Neuronal stem cell (in vitro differentiated cells): ENCODE data around the gene HSF2.

ENCODE experiments used
- DNase-seq: peaks from one replicate; pipeline ENCODE4 v3.0.0-alpha.2; 2013; ENCODE audit warnings: low spot score
- H2AFZ ChIP-seq: one replicate; pipeline ENCODE4 v1.6.1; 2013; ENCODE audit warnings: mild to moderate bottlenecking, low read length, inconsistent platforms
- H2AK5ac ChIP-seq: 2 replicates; pipeline ENCODE4 v1.6.1; 2013; ENCODE audit warnings: low read depth, mild to moderate bottlenecking, inconsistent platforms, low read length, moderate library complexity, mixed read lengths
- H2BK120ac ChIP-seq: 2 replicates; pipeline ENCODE4 v1.6.1; 2013; ENCODE audit warnings: low read depth, mild to moderate bottlenecking, inconsistent platforms, low read length, moderate library complexity, mixed read lengths
- H2BK12ac ChIP-seq: one replicate; pipeline ENCODE4 v1.6.1; 2013; ENCODE audit warnings: low read length, inconsistent platforms
- H2BK15ac ChIP-seq: 2 replicates; pipeline ENCODE4 v1.6.1; 2013; ENCODE audit warnings: mild to moderate bottlenecking, low read length, inconsistent platforms, mixed read lengths
- H2BK5ac ChIP-seq: one replicate; pipeline ENCODE4 v1.6.1; 2013; ENCODE audit warnings: inconsistent platforms, mild to moderate bottlenecking, low read length, moderate library complexity
- H3K14ac ChIP-seq: one replicate; pipeline ENCODE4 v1.6.1; 2013; ENCODE audit warnings: low read length, inconsistent platforms
- H3K18ac ChIP-seq: 2 replicates; pipeline ENCODE4 v1.6.1; 2013; ENCODE audit warnings: low read length, inconsistent platforms
- H3K23ac ChIP-seq: 2 replicates; pipeline ENCODE4 v1.6.1; 2013; ENCODE audit warnings: low read depth, mild to moderate bottlenecking, mixed read lengths, low read length, inconsistent platforms; ENCODE audit not compliant: poor library complexity
- H3K27ac ChIP-seq: replicated peaks from 3 replicates; pipeline ENCODE4 v1.5.1; 2013; ENCODE audit warnings: low read length, inconsistent platforms
- H3K27me3 ChIP-seq, 3 experiments: 2 replicates each; pipeline ENCODE4 v1.6.1; 2013; ENCODE audit warnings: low read length in 3 of 3, mild to moderate bottlenecking in 2 of 3, inconsistent platforms in 1 of 3, low read depth in 1 of 3, mixed read lengths in 1 of 3, moderate library complexity in 1 of 3; ENCODE audit not compliant: control insufficient read depth in 3 of 3, insufficient read depth in 3 of 3
- H3K36me3 ChIP-seq, 2 donors: replicated peaks in 1 of 2; 2 replicates each; pipeline ENCODE4 v1.6.1; 2013; ENCODE audit warnings: low read length in 2 of 2; ENCODE audit not compliant: control insufficient read depth in 2 of 2, insufficient read depth in 2 of 2
- H3K4ac ChIP-seq: 2 replicates; pipeline ENCODE4 v1.6.1; 2013; ENCODE audit warnings: inconsistent platforms, mild to moderate bottlenecking, low read length, moderate library complexity
- H3K4me1 ChIP-seq, 2 donors: 1 replicate in 1 of 2; 2 replicates in 1 of 2; pipeline ENCODE4 v1.6.1; 2013; ENCODE audit warnings: low read length in 2 of 2, low read depth in 1 of 2; ENCODE audit not compliant: control insufficient read depth in 2 of 2, insufficient read depth in 1 of 2
- H3K4me2 ChIP-seq: one replicate; pipeline ENCODE4 v1.6.1; 2013; ENCODE audit warnings: mild to moderate bottlenecking, low read length, inconsistent platforms; ENCODE audit not compliant: insufficient read depth, poor library complexity, severe bottlenecking
- H3K4me3 ChIP-seq, 2 donors: 2 replicates each; pipeline ENCODE4 v1.5.1; 2013; ENCODE audit warnings: low read length in 2 of 2, mild to moderate bottlenecking in 2 of 2, inconsistent platforms in 1 of 2, moderate library complexity in 1 of 2
- H3K79me1 ChIP-seq: one replicate; pipeline ENCODE4 v1.6.1; 2013; ENCODE audit warnings: low read depth, mild to moderate bottlenecking, inconsistent platforms, low read length, moderate library complexity
- H3K9ac ChIP-seq: one replicate; pipeline ENCODE4 v1.6.1; 2013; ENCODE audit warnings: mild to moderate bottlenecking, low read depth, low read length, inconsistent platforms; ENCODE audit not compliant: poor library complexity
- H3K9me3 ChIP-seq, 2 donors: replicated peaks in 1 of 2; 2 replicates each; pipeline versions ENCODE3 to v1.6.1; 2013; ENCODE audit warnings: low read length in 2 of 2, mild to moderate bottlenecking in 2 of 2, inconsistent platforms in 1 of 2, low read depth in 1 of 2, mixed read lengths in 1 of 2, moderate library complexity in 1 of 2; ENCODE audit not compliant: control insufficient read depth in 2 of 2, insufficient read depth in 1 of 2
- H4K8ac ChIP-seq: one replicate; pipeline ENCODE4 v1.6.1; 2013; ENCODE audit warnings: low read depth, mild to moderate bottlenecking, inconsistent platforms, low read length, moderate library complexity
- H4K91ac ChIP-seq: one replicate; pipeline ENCODE4 v1.6.1; 2013; ENCODE audit warnings: low read length, low read depth, mild to moderate bottlenecking, inconsistent platforms; ENCODE audit not compliant: poor library complexity
- WGBS, 2 donors: extraction: QIAGEN DNeasy Blood & Tissue Kit; methylation state at CpG; one replicate each; pipeline ENCODE4 v1.1.7; 2013; ENCODE audit warnings: missing lambda C conversion rate in 2 of 2, mixed read lengths in 1 of 2; ENCODE audit not compliant: insufficient read length in 2 of 2, insufficient replicate concordance in 1 of 2; ENCODE audit errors: extremely low coverage in 2 of 2; 5-methylcytosine and 5-hydroxymethylcytosine counted together

Gene HSF2

DNA sequence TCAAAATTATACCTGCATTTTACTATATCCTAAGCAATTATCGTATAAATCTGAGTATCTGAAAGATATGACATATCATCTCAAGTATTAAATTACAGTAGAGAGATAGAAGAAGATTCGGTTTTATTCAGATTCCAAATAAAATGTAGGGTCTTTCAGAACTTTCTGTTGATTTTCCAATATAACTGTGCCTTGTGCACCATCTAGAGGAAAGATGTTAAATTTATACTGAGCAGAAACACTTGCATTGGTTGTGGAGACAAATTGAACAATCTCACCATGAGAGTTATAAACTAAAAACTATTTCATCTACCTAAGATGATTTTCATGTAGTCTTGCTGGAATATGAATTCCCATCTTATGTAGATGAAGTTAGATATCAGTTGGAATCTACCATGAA lies 26.8 kb upstream of the HSF2 start:
- Histone ChIP-seq H4K8ac (no peak overlapping the region), H3K4me1 (no peaks in the 10 kb centered on the region), H3K18ac (no peak overlapping the region), H2BK5ac (no peak overlapping the region), H2BK15ac (no peak overlapping the region), H3K4me2 (no peak overlapping the region), H3K23ac (no peak overlapping the region), H2AFZ (no peak overlapping the region), H3K79me1 (no peaks in the 10 kb centered on the region), H2AK5ac (no peak overlapping the region), H3K4me3 (no peak overlapping the region), H3K14ac (no peak overlapping the region), H4K91ac (no peak overlapping the region), H2BK120ac (no peak overlapping the region), H3K27ac (no peak overlapping the region), H3K9me3 (no peaks in the 10 kb centered on the region), H2BK12ac (no peak overlapping the region), H3K27me3 (no peaks in the 10 kb centered on the region), H3K36me3 (no peaks in the 10 kb centered on the region), H3K9ac (no peak overlapping the region), H3K4ac (no peak overlapping the region)
- WGBS, 2 donors, result no CpG with 5 or more reads among the region's 2 CpGs
- no peak for DNase-seq

DNA sequence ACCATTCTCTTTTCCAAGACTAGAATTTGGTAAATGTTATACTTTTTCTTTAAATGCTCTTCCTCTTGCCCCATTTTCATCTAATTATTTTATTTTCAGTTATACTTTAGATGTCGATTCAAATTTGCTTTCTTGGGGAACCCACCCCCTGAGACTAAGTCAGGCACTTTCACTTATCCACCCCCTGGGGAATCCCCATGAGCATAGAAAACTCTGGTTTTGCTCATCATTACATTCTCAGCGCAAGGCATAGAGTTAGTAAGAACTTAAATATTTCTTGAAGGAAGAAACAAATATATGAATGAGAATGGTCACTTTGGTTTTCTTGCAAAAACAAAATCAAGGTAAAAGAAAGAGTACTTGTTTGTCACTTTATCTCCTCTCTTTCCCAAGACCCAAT lies 25.1 kb upstream of the HSF2 start:
- no peaks in the 10 kb centered on the region for H3K27me3 ChIP-seq

DNA sequence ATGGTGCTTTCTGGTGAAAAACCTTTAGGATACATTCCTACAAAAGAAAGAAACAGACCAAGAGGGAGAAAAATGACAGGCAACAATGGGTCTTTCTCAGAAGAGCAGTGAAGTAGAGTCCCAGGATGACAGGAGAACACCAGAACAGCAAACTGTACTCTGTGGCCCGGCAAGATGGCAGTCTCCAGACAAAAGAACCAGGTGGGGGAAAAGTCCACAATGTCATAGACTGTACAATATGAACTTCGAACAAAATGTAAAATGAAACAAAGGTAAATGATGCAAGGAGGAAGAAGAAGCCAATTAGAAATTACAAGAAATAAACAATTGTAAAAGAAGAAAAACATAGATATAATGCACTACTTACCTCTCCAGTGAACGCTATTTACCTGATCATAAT lies 23.2 kb upstream of the HSF2 start:
- no peak overlapping the region for H3K14ac ChIP-seq
- H3K79me1 ChIP-seq, result no peaks in the 10 kb centered on the region
- H3K4ac ChIP-seq, result no peak overlapping the region
- H3K4me1 ChIP-seq, result no peaks in the 10 kb centered on the region
- no peaks in the 10 kb centered on the region for H3K9me3 ChIP-seq
- no peak overlapping the region for H3K23ac ChIP-seq
- H2BK12ac ChIP-seq, result no peak overlapping the region
- no CpG with 5 or more reads among the region's 3 CpGs for WGBS, 2 donors
- no peak for DNase-seq
- no peak overlapping the region for H2BK15ac ChIP-seq
- no peak overlapping the region for H2AFZ ChIP-seq
- H3K18ac ChIP-seq, result no peak overlapping the region
- no peaks in the 10 kb centered on the region for H3K27me3 ChIP-seq
- H2BK5ac ChIP-seq, result no peak overlapping the region
- no peak overlapping the region for H3K27ac ChIP-seq
- H3K4me3 ChIP-seq, result no peak overlapping the region
- H4K8ac ChIP-seq, result no peak overlapping the region
- no peak overlapping the region for H3K9ac ChIP-seq
- H3K36me3 ChIP-seq, result no peaks in the 10 kb centered on the region
- no peak overlapping the region for H2BK120ac ChIP-seq
- no peak overlapping the region for H2AK5ac ChIP-seq
- no peak overlapping the region for H3K4me2 ChIP-seq
- H4K91ac ChIP-seq, result no peak overlapping the region

More for the DNA sequence above, 25.1 kb upstream of the HSF2 start:
- H2AK5ac ChIP-seq, result no peak overlapping the region
- no peaks in the 10 kb centered on the region for H3K4me1 ChIP-seq
- H3K14ac ChIP-seq, result no peak overlapping the region
- H2BK120ac ChIP-seq, result no peak overlapping the region
- H3K79me1 ChIP-seq, result no peaks in the 10 kb centered on the region
- H2AFZ ChIP-seq, result no peak overlapping the region
- no peaks in the 10 kb centered on the region for H3K9me3 ChIP-seq
- no peak overlapping the region for H3K27ac ChIP-seq
- H3K36me3 ChIP-seq, result no peaks in the 10 kb centered on the region
- DNase-seq, result no peak
- H3K4ac ChIP-seq, result no peak overlapping the region
- H2BK15ac ChIP-seq, result no peak overlapping the region
- no peak overlapping the region for H2BK5ac ChIP-seq
- H4K91ac ChIP-seq, result no peak overlapping the region
- no peak overlapping the region for H2BK12ac ChIP-seq
- H4K8ac ChIP-seq, result no peak overlapping the region
- no peak overlapping the region for H3K23ac ChIP-seq
- H3K4me3 ChIP-seq, result no peak overlapping the region
- H3K9ac ChIP-seq, result no peak overlapping the region
- H3K18ac ChIP-seq, result no peak overlapping the region
- no peak overlapping the region for H3K4me2 ChIP-seq
- no CpG with 5 or more reads among the region's 2 CpGs for WGBS, 2 donors

DNA sequence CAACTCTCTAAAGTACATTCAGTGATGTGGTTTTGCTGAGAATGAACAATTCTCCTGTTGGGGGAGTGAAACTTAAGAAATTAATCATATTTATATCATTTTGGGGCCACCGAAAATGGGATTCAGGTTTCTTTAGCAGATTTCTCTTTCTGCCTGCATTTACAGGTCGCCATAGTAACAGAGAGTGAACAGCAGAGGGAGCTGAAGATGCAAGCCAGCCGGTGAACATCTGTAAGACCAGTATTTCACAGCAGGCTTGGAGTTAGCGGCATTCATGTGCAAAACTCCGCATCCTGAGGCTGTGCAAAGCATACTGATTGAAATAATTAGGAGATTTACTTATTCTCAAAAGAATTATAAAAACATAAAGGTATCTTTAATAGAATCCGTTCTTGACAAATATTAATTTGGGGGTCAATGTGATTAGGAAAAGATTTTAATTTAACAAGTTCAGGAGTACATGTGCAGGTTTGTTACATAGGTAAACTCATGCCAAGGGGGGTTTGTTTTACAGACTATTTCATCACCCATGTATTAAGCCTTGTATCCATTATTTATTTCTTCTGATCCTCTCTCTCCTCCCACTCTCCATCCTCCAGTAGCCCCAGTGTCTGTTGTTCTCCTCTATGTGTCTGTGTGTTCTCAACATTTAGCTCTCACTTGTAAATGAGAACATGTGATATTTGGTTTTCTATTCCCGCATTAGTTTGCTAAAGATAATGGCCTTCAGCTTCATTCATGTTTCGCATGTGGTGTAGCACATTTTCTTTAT lies 17.8 kb upstream of the HSF2 start:
- Histone ChIP-seq H3K23ac (no peak overlapping the region), H3K9ac (no peak overlapping the region), H3K79me1 (no peaks in the 10 kb centered on the region), H4K91ac (no peak overlapping the region), H2AK5ac (no peak overlapping the region), H3K4ac (no peak overlapping the region), H3K4me1 (no peaks in the 10 kb centered on the region), H3K18ac (no peak overlapping the region), H3K27ac (no peak overlapping the region), H3K9me3 (no peaks in the 10 kb centered on the region), H2BK12ac (no peak overlapping the region), H3K4me2 (no peak overlapping the region), H3K27me3 (no peaks in the 10 kb centered on the region), H3K14ac (no peak overlapping the region), H2AFZ (peak overlapping the region; percentile 46), H2BK5ac (no peak overlapping the region), H4K8ac (no peak overlapping the region), H2BK15ac (no peak overlapping the region), H2BK120ac (no peak overlapping the region), H3K4me3 (no peak overlapping the region), H3K36me3 (no peaks in the 10 kb centered on the region)
- peak; percentile 51 for DNase-seq
- no CpG with 5 or more reads among the region's 8 CpGs for WGBS, 2 donors
